NCI-H2107 (cell line): ENCODE data around the gene ATAD3B.
"Not testable (repeated sequence)": the region's sequence is repeated elsewhere in the genome, so short reads cannot be mapped to it uniquely, and the experiment has no call there.

Experiments used
- DNase-seq: peaks from one replicate; lab custom pipeline; 2025; lab: John Stamatoyannopoulos, UW

Gene ATAD3B

GRCh38 chr1:1471389-1472052 lies at the start of gene ATAD3B:
TSS of gene ATAD3B (plus strand) at chr1:1471765. CDS start at chr1:1471885, 120 bp downstream.
- peak; percentile 32 for DNase-seq

- no peak for DNase-seq
Measured at GRCh38 chr1:1421907-1422464, 49.6 kb upstream of the ATAD3B start.

GRCh38 chr1:1422465-1423244 lies 48.9 kb upstream of the ATAD3B start:
- no peak for DNase-seq

- no peak for DNase-seq
Measured at GRCh38 chr1:1423245-1423597, 48.3 kb upstream of the ATAD3B start.

- DNase-seq = no peak
Measured at GRCh38 chr1:1424707-1425106, 46.9 kb upstream of the ATAD3B start.

- no peak for DNase-seq
Measured at GRCh38 chr1:1425426-1425752, 46.2 kb upstream of the ATAD3B start.

- DNase-seq = no peak
Measured at GRCh38 chr1:1425753-1426495, 45.6 kb upstream of the ATAD3B start.

- DNase-seq = no peak
Measured at GRCh38 chr1:1426496-1427105, 45.0 kb upstream of the ATAD3B start.

- DNase-seq = no peak
Measured at GRCh38 chr1:1427106-1427819, 44.3 kb upstream of the ATAD3B start.

GRCh38 chr1:1427820-1428148 lies 43.8 kb upstream of the ATAD3B start:
- no peak for DNase-seq

- no peak for DNase-seq
Measured at GRCh38 chr1:1428174-1428573, 43.4 kb upstream of the ATAD3B start.

- not testable (repeated sequence) for DNase-seq
Measured at GRCh38 chr1:1428967-1429366, 42.6 kb upstream of the ATAD3B start.

- DNase-seq = no peak
Measured at GRCh38 chr1:1429671-1430073, 41.9 kb upstream of the ATAD3B start.

GRCh38 chr1:1430114-1430982 lies 41.2 kb upstream of the ATAD3B start:
- DNase-seq = no peak

GRCh38 chr1:1430992-1431844 lies 40.3 kb upstream of the ATAD3B start:
- DNase-seq = no peak

GRCh38 chr1:1431845-1432273 lies 39.7 kb upstream of the ATAD3B start:
- DNase-seq = no peak

- DNase-seq = no peak
Measured at GRCh38 chr1:1432274-1432950, 39.2 kb upstream of the ATAD3B start.

- no peak for DNase-seq
Measured at GRCh38 chr1:1432951-1433803, 38.4 kb upstream of the ATAD3B start.
